ENCODE measurements around the gene INSRR.

DNA sequence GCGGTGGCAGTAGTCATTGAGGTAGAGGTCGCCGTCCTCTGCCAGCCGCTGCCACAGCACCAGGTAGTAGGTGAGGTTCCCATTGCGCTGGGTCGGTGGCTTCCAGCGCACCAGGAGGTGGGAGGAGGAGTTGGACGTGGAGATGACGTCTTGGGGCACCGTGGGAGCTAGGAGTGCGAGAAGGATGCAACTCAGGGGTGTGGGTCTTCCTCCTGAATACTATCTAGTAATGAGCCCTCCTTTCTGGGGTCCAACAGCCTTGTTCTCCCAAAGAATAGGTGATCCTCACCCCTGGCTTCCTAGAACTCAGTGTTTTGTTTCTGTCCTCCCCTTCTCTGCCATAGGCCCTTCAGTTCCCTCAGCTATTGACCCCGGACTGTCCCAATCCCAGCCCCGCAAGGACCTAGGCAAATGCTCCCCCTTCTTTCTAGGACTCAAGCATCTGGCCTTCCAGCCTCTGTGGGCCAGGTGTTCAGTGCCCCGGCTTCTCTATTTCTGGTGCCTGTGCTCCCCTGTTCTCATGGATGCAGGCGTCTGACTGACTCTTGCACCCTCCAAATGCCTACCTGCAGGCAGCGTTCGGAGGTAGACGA is 12.9 kb downstream of the INSRR start:
- TF ChIP-seq, protein P1, sequence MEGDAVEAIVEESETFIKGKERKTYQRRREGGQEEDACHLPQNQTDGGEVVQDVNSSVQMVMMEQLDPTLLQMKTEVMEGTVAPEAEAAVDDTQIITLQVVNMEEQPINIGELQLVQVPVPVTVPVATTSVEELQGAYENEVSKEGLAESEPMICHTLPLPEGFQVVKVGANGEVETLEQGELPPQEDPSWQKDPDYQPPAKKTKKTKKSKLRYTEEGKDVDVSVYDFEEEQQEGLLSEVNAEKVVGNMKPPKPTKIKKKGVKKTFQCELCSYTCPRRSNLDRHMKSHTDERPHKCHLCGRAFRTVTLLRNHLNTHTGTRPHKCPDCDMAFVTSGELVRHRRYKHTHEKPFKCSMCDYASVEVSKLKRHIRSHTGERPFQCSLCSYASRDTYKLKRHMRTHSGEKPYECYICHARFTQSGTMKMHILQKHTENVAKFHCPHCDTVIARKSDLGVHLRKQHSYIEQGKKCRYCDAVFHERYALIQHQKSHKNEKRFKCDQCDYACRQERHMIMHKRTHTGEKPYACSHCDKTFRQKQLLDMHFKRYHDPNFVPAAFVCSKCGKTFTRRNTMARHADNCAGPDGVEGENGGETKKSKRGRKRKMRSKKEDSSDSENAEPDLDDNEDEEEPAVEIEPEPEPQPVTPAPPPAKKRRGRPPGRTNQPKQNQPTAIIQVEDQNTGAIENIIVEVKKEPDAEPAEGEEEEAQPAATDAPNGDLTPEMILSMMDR (IDR thresholded peaks at IDR 0.05) = no peak
- TF ChIP-seq, protein P2, sequence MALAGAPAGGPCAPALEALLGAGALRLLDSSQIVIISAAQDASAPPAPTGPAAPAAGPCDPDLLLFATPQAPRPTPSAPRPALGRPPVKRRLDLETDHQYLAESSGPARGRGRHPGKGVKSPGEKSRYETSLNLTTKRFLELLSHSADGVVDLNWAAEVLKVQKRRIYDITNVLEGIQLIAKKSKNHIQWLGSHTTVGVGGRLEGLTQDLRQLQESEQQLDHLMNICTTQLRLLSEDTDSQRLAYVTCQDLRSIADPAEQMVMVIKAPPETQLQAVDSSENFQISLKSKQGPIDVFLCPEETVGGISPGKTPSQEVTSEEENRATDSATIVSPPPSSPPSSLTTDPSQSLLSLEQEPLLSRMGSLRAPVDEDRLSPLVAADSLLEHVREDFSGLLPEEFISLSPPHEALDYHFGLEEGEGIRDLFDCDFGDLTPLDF (CRISPR knock-in tag; IDR thresholded peaks at IDR 0.05) = no peak
- no peak for TF ChIP-seq SMAD4 (CRISPR knock-in tag; IDR thresholded peaks at IDR 0.05)
